Measurements from ENCODE around the gene MRGPRG. TPM values are rescaled to one million over a fixed set of nuclear protein-coding genes. Genes with fewer than 3 reads are reported as not detected.

Gene MRGPRG
- total and polyA plus RNA-seq, 11 donors, result not detected

- Histone ChIP-seq H3K9me3 (no peaks in the 10 kb centered on the region), H3K36me3 (no peaks in the 10 kb centered on the region), H3K27ac (no peak overlapping the region), H3K27me3 (no peaks in the 10 kb centered on the region), H3K4me1 (no peaks in the 10 kb centered on the region), H3K4me3 (no peak overlapping the region)
- DNase-seq (no peak), ATAC-seq (no peak)
- 83 to 91% (median 84%) methylated on average over 11 of the region's 11 CpGs for WGBS, 4 donors
- TF ChIP-seq POLR2A (IDR thresholded peaks at IDR 0.05) (no peak), CTCF (IDR thresholded peaks at IDR 0.05) (no peak)
- intact Hi-C loops (cut with DNase I), result loop anchor here in 1 of 10 donors (5.0 kb wide), 1 partner anchor 43 kb away; no protein-coding TSS in a partner anchor
Observed at GRCh38 chr11:3189886-3190583, 28.6 kb downstream of the MRGPRG start.

GRCh38 chr11:3189196-3189843 is 29.3 kb downstream of the MRGPRG start:
- intact Hi-C loops (cut with DNase I), result loop anchor here in 1 of 10 donors (5.0 kb wide), 1 partner anchor 42 kb away; no protein-coding TSS in a partner anchor
- Histone ChIP-seq H3K27ac (no peak overlapping the region), H3K9me3 (no peaks in the 10 kb centered on the region), H3K4me3 (no peak overlapping the region), H3K36me3 (no peaks in the 10 kb centered on the region), H3K4me1 (no peaks in the 10 kb centered on the region), H3K27me3 (no peaks in the 10 kb centered on the region)
- DNase-seq (peak in 1 of 5 donors; percentile 23), ATAC-seq (no peak)
- TF ChIP-seq POLR2A (IDR thresholded peaks at IDR 0.05), result no peak
- TF ChIP-seq CTCF (IDR thresholded peaks at IDR 0.05), result no peak
- 48 to 60% (median 51%) methylated on average over 12 to 15 of the region's 15 CpGs for WGBS, 4 donors

DNA sequence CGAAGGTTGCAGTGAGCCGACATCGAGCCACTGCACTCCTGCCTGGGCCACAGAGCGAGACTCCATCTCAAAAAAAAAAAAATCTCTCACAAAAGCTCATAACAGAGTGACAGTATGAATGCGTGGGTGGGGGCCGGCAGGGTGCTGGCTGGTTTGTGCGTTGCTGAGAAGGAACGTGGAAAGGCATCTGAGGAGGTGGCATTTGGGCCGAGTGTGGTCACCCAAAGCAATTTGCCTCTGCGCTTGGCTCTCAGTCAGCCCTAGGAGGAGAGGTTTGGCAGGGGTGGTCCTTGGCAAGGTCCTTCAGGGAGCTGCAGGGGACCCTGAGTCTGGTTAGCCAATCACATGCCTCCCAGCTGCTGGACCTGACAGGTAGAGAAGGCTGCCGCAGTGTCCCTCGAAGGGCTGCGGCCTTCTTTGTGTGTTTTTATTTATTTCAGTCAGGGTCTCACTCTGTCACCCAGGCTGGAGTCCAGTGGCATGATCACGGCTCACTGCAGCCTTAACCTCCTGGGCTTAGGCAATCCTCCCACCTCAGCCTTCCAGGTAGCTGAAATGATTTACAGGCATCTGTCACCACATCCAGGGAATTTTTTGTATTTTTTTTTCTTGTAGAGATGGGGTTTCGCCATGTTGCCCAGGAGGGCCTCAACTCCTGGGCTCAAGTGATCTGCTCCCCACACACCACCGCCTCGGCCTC is 30.0 kb downstream of the MRGPRG start:
- ATAC-seq (no peak), DNase-seq (peak in 1 of 5 donors; percentile 13)
- H3K9me3 ChIP-seq, result no peaks in the 10 kb centered on the region
- TF ChIP-seq POLR2A (IDR thresholded peaks at IDR 0.05) (no peak), CTCF (IDR thresholded peaks at IDR 0.05) (no peak)
- no peaks in the 10 kb centered on the region for H3K27me3 ChIP-seq
- H3K36me3 ChIP-seq, result no peaks in the 10 kb centered on the region
- no peak overlapping the region for H3K4me3 ChIP-seq
- no peaks in the 10 kb centered on the region for H3K4me1 ChIP-seq
- no peak overlapping the region for H3K27ac ChIP-seq
- intact Hi-C loops (cut with DNase I), result loop anchor here in 1 of 10 donors (5.0 kb wide), 1 partner anchor 41 kb away; no protein-coding TSS in a partner anchor
- WGBS, 4 donors, result 86 to 93% (median 90%) methylated on average over 17 of the region's 17 CpGs

Data from heart left ventricle (tissue), 16 donors.